Loucy (cell line): ENCODE results near the gene LPIN2.

Experiments
- H2AFZ ChIP-seq: fragments of 200-600 bp; sonication (generic); 2 replicates; pipeline ENCODE4 v1.6.0; 2016; ENCODE audit warnings: antibody characterized with exemption, mild to moderate bottlenecking, low read length, moderate library complexity
- H3F3A ChIP-seq: fragments of 200-600 bp; 2 replicates; pipeline ENCODE4 v1.6.0; 2016; ENCODE audit warnings: antibody characterized with exemption, low read depth, mild to moderate bottlenecking
- H3K27me3 ChIP-seq: fragments of 200-600 bp; sonication (generic); 2 replicates; pipeline ENCODE4 v1.6.1; 2014; ENCODE audit warnings: low read length, mild to moderate bottlenecking; ENCODE audit not compliant: insufficient read depth, poor library complexity, severe bottlenecking
- H3K36me3 ChIP-seq: fragments of 200-600 bp; sonication (generic); 2 replicates; pipeline ENCODE4 v1.6.1; 2016; ENCODE audit warnings: low read length; ENCODE audit not compliant: insufficient read depth
- H3K4me1 ChIP-seq: fragments of 200-600 bp; sonication (generic); 2 replicates; pipeline ENCODE4 v1.5.1; 2014; ENCODE audit warnings: low read length, mild to moderate bottlenecking; ENCODE audit not compliant: insufficient read depth, poor library complexity, severe bottlenecking
- H3K4me2 ChIP-seq: fragments of 200-600 bp; sonication (generic); 2 replicates; pipeline ENCODE4 v1.6.0; 2014; ENCODE audit warnings: antibody characterized with exemption, low read length, low read depth, mild to moderate bottlenecking; ENCODE audit not compliant: poor library complexity, severe bottlenecking
- H3K4me3 ChIP-seq: fragments of 200-600 bp; sonication (generic); 2 replicates; pipeline ENCODE4 v1.5.1; 2014; ENCODE audit warnings: low read length, mild to moderate bottlenecking, mixed read lengths; ENCODE audit not compliant: poor library complexity, severe bottlenecking
- H3K79me2 ChIP-seq: fragments of 200-600 bp; sonication (generic); 2 replicates; pipeline ENCODE4 v1.6.1; 2014; ENCODE audit warnings: low read length; ENCODE audit not compliant: insufficient read depth
- H3K9ac ChIP-seq: fragments of 200-600 bp; sonication (generic); 2 replicates; pipeline ENCODE4 v1.6.0; 2014; ENCODE audit warnings: mild to moderate bottlenecking, low read depth, low read length, moderate library complexity; ENCODE audit not compliant: poor library complexity, severe bottlenecking
- H3K9me2 ChIP-seq: fragments of 200-600 bp; sonication (generic); replicated peaks from 2 replicates; pipeline ENCODE4 v1.6.1; 2016; ENCODE audit warnings: low read depth, low read length, mixed read lengths
- H3K9me3 ChIP-seq: fragments of 200-600 bp; sonication (generic); 2 replicates; pipeline ENCODE4 v1.6.1; 2014; ENCODE audit warnings: mild to moderate bottlenecking, antibody characterized with exemption, low read length, low read depth; ENCODE audit not compliant: insufficient read depth
- H4K20me1 ChIP-seq: fragments of 200-600 bp; sonication (generic); 2 replicates; pipeline ENCODE4 v1.6.0; 2014; ENCODE audit warnings: antibody characterized with exemption, low read length, mild to moderate bottlenecking; ENCODE audit not compliant: insufficient read depth, poor library complexity, severe bottlenecking
- CTCF ChIP-seq: fragments of 200-600 bp; sonication (generic); conservative IDR thresholded peaks from 2 replicates; pipeline ENCODE4 v1.5.1; 2014; ENCODE audit warnings: mild to moderate bottlenecking, antibody characterized with exemption, low read length
- EZH2phosphoT487 ChIP-seq: fragments of 200-600 bp; IDR thresholded peaks from 2 replicates; pipeline ENCODE4 v1.6.1; 2018; ENCODE audit warnings: antibody characterized with exemption, mild to moderate bottlenecking, moderate library complexity, borderline replicate concordance

LPIN2 gene

GRCh38 chr18:3016585-3017297, 3.8 kb upstream of the LPIN2 start:
- H3K9ac ChIP-seq = peak overlapping the region; percentile 54
- peaks cover 44% of the 10 kb centered on the region for H3K4me1 ChIP-seq
- peaks cover 5% of the 10 kb centered on the region for H4K20me1 ChIP-seq
- H3K79me2 ChIP-seq = peaks cover 8% of the 10 kb centered on the region
- H3K9me3 ChIP-seq = no peaks in the 10 kb centered on the region
- TF ChIP-seq EZH2phosphoT487 (no peak), CTCF (no peak)
- H2AFZ ChIP-seq = peak overlapping the region; percentile 81
- H3K27me3 ChIP-seq = no peaks in the 10 kb centered on the region
- H3K4me3 ChIP-seq = peak overlapping the region; percentile 37
- no peaks in the 10 kb centered on the region for H3F3A ChIP-seq
- peak overlapping the region; percentile 67 for H3K4me2 ChIP-seq
- no peaks in the 10 kb centered on the region for H3K9me2 ChIP-seq
- H3K36me3 ChIP-seq = no peaks in the 10 kb centered on the region

- Histone ChIP-seq H4K20me1 (peaks cover 10% of the 10 kb centered on the region), H3K4me1 (peaks cover 53% of the 10 kb centered on the region), H3K79me2 (peaks cover 17% of the 10 kb centered on the region), H3K4me3 (no peak overlapping the region), H3K4me2 (peak overlapping the region; percentile 67), H3K9me3 (no peaks in the 10 kb centered on the region), H3K27me3 (no peaks in the 10 kb centered on the region), H2AFZ (peak overlapping the region; percentile 81), H3K9me2 (no peaks in the 10 kb centered on the region), H3K9ac (peak overlapping the region; percentile 54), H3F3A (no peaks in the 10 kb centered on the region), H3K36me3 (no peaks in the 10 kb centered on the region)
- TF ChIP-seq CTCF = no peak
- TF ChIP-seq EZH2phosphoT487 = no peak
Observed at GRCh38 chr18:3015851-3016250, 2.9 kb upstream of the LPIN2 start.

GRCh38 chr18:3015204-3015592, 2.3 kb upstream of the LPIN2 start:
- Histone ChIP-seq H3K9ac (no peak overlapping the region), H3F3A (no peaks in the 10 kb centered on the region), H3K27me3 (no peaks in the 10 kb centered on the region), H3K9me3 (no peaks in the 10 kb centered on the region), H3K79me2 (peaks cover 24% of the 10 kb centered on the region), H3K4me3 (no peak overlapping the region), H4K20me1 (peaks cover 13% of the 10 kb centered on the region), H3K36me3 (no peaks in the 10 kb centered on the region), H3K9me2 (no peaks in the 10 kb centered on the region), H3K4me1 (peaks cover 59% of the 10 kb centered on the region), H3K4me2 (peak overlapping the region; percentile 26), H2AFZ (peak overlapping the region; percentile 64)
- TF ChIP-seq CTCF (no peak), EZH2phosphoT487 (no peak)
